Ovary (tissue), 3 donors: Measurements from ENCODE around the gene HCLS1.

ENCODE experiments used
- EP300 ChIP-seq: sonication (generic); formaldehyde crosslinking; IDR thresholded peaks from one replicate; pipeline ENCODE4 v1.6.1; 2017; ENCODE audit warnings: antibody characterized with exemption
- POLR2A ChIP-seq: fragments of 450-650 bp; IDR thresholded peaks from one replicate; pipeline ENCODE4 v1.6.1; 2017; ENCODE audit warnings: antibody characterized with exemption, mild to moderate bottlenecking, moderate library complexity
- TF ChIP-seq, protein P1 (sequence below), 3 donors: fragments of 450-650 bp in 2 of 3; fragments of 200-600 bp in 1 of 3; IDR thresholded peaks; one replicate each; pipeline versions ENCODE4 v1.5.1 to v1.8.0; 2016 to 2022; ENCODE audit warnings: antibody characterized with exemption in 3 of 3, mild to moderate bottlenecking in 1 of 3
- donor health status: DM: no; HTN: no; CAD: no.

GRCh38 chr3:121705541-121705940 is 44.8 kb upstream of the HCLS1 start:
- TF ChIP-seq, protein P1, sequence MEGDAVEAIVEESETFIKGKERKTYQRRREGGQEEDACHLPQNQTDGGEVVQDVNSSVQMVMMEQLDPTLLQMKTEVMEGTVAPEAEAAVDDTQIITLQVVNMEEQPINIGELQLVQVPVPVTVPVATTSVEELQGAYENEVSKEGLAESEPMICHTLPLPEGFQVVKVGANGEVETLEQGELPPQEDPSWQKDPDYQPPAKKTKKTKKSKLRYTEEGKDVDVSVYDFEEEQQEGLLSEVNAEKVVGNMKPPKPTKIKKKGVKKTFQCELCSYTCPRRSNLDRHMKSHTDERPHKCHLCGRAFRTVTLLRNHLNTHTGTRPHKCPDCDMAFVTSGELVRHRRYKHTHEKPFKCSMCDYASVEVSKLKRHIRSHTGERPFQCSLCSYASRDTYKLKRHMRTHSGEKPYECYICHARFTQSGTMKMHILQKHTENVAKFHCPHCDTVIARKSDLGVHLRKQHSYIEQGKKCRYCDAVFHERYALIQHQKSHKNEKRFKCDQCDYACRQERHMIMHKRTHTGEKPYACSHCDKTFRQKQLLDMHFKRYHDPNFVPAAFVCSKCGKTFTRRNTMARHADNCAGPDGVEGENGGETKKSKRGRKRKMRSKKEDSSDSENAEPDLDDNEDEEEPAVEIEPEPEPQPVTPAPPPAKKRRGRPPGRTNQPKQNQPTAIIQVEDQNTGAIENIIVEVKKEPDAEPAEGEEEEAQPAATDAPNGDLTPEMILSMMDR (IDR thresholded peaks at IDR 0.05): no peak
- TF ChIP-seq POLR2A (no peak), EP300 (no peak)
